Karpas-422 (cell line): ENCODE data around the gene SRGAP1. TPM values are rescaled to one million over a fixed set of nuclear protein-coding genes. Genes with fewer than 3 reads are reported as not detected.

ENCODE experiments used
- DNase-seq: peaks from one replicate; pipeline ENCODE4 v3.0.0-alpha.2; 2015
- H2AFZ ChIP-seq: fragments of 200-600 bp; sonication (generic); 2 replicates; pipeline ENCODE4 v1.6.1; 2014; ENCODE audit warnings: antibody characterized with exemption, low read length, mixed read lengths
- H3K27ac ChIP-seq: fragments of 200-600 bp; sonication (generic); 2 replicates; pipeline ENCODE4 v1.5.1; 2014; ENCODE audit warnings: mild to moderate bottlenecking, low read length, moderate library complexity
- H3K27me3 ChIP-seq: fragments of 200-600 bp; sonication (generic); 2 replicates; pipeline ENCODE4 v1.6.1; 2014; ENCODE audit warnings: low read length, mixed read lengths
- H3K36me3 ChIP-seq: fragments of 200-600 bp; sonication (generic); 2 replicates; pipeline ENCODE4 v1.6.1; 2014; ENCODE audit warnings: low read length, mixed read lengths; ENCODE audit not compliant: insufficient read depth
- H3K4me1 ChIP-seq: fragments of 200-600 bp; sonication (generic); 2 replicates; pipeline ENCODE4 v1.6.1; 2014; ENCODE audit warnings: mild to moderate bottlenecking, low read length, mixed read lengths
- H3K4me2 ChIP-seq: fragments of 200-600 bp; sonication (generic); 2 replicates; pipeline ENCODE4 v1.6.1; 2014; ENCODE audit warnings: low read length, low read depth, mild to moderate bottlenecking; ENCODE audit not compliant: poor library complexity, severe bottlenecking
- H3K4me3 ChIP-seq: fragments of 200-600 bp; sonication (generic); 2 replicates; pipeline ENCODE4 v1.5.1; 2014; ENCODE audit warnings: mild to moderate bottlenecking, antibody characterized with exemption, low read length, mixed read lengths
- H3K79me2 ChIP-seq: fragments of 200-600 bp; sonication (generic); 2 replicates; pipeline ENCODE4 v1.6.1; 2014; ENCODE audit warnings: mild to moderate bottlenecking, low read length, mixed read lengths
- H3K9ac ChIP-seq: fragments of 200-600 bp; sonication (generic); 2 replicates; pipeline ENCODE4 v1.6.0; 2014; ENCODE audit warnings: low read length
- H3K9me2 ChIP-seq: fragments of 200-600 bp; sonication (generic), shearing (Covaris generic); replicated peaks from 2 replicates; pipeline ENCODE4 v1.6.0; 2014; ENCODE audit warnings: mild to moderate bottlenecking, low read length, moderate library complexity; ENCODE audit not compliant: insufficient read depth
- H3K9me3 ChIP-seq: fragments of 300-700, 200-600 bp; sonication (generic); 2 replicates; pipeline ENCODE4 v1.6.1; 2014; ENCODE audit warnings: low read length, mixed read lengths
- H4K20me1 ChIP-seq: fragments of 200-600 bp; sonication (generic); 2 replicates; pipeline ENCODE4 v1.6.1; 2014; ENCODE audit warnings: mild to moderate bottlenecking, antibody characterized with exemption, low read length, low read depth; ENCODE audit not compliant: insufficient read depth
- small RNA-seq: library from RNA; depleted of rRNA; stranded (forward); fragments of <200 nt; gene quantifications from one replicate; pipeline ENCODE3, GENCODE V24; 2014
- total RNA-seq: library from RNA; depleted of rRNA; stranded (reverse); fragments of >200 nt; shearing (Covaris generic); gene quantifications from 2 replicates; pipeline ENCODE4 v1.2.3, GENCODE V29; 2014; ENCODE audit warnings: low replicate concordance; rRNA removed

SRGAP1 gene
- total RNA-seq, 1 experiment from 2014 or later = not detected

DNA sequence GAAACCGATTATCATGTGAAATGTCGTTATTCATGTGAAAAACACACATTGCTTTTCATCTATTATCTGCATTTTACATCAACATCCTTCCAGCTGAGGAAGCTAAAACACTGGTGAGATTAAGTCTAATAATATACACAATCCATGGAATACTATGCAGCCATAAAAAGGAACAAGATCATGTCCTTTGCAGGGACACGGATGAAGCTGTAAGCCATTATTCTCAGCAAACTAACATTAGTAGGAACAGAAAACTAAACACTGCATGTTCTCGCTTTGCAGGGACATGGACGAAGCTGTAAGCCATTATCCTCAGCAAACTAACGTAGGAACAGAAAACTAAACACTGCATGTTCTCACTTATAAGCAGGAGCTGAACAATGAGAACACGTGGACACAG lies 359.3 kb downstream of the SRGAP1 start:
- no peak overlapping the region for H3K4me3 ChIP-seq
- H3K27me3 ChIP-seq = no peaks in the 10 kb centered on the region
- H3K27ac ChIP-seq = no peak overlapping the region
- no peak for DNase-seq
- no peak overlapping the region for H3K9ac ChIP-seq
- H3K36me3 ChIP-seq = peaks cover 30% of the 10 kb centered on the region
- H3K79me2 ChIP-seq = peaks cover 24% of the 10 kb centered on the region
- H3K4me1 ChIP-seq = no peaks in the 10 kb centered on the region
- no peaks in the 10 kb centered on the region for H4K20me1 ChIP-seq
- H2AFZ ChIP-seq = no peak overlapping the region
- H3K9me2 ChIP-seq = no peaks in the 10 kb centered on the region
- H3K9me3 ChIP-seq = no peaks in the 10 kb centered on the region
- no peak overlapping the region for H3K4me2 ChIP-seq

DNA sequence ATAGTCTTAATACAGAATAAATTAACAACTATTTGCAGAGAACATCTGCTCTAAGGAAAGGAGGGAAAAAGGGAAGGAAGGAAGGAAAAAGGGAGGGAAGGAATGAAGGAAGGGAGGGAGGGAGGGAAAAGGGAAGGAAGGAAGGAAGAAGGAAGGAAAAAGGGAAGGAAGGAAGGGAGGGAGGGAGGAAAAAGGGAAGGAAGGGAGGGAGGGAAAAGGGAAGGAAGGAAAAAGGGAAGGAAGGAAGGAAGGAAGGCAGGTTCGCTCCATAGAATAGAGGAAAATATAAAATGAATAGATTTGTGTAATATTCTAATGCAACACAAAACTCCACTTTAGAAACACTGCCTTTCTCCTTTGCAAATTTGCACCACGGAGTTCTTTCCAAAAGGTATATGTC lies 361.0 kb downstream of the SRGAP1 start:
- H3K9ac ChIP-seq = no peak overlapping the region

DNA sequence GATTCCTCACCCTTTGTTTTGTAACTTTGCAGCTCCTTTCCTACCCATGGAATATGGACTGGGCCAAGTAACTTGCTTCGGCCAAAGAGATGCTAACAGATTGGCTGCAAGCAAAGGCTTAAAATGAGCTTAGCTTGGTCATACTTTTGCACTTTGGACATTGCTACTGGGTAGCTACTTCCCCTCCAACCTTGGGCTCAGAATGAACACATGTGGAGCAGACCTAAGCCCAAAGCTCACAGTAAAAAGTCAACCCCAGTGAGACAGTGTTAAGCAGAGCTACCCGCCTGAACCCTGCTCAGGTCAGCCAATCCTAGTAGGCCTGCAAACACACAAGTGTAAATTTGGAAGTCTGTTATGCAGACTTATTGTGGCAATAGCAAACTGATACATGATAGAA lies 363.0 kb downstream of the SRGAP1 start:
- Histone ChIP-seq H3K36me3 (peaks cover 37% of the 10 kb centered on the region), H3K27me3 (no peaks in the 10 kb centered on the region), H3K79me2 (peaks cover 34% of the 10 kb centered on the region), H3K9me2 (no peaks in the 10 kb centered on the region), H3K9ac (no peak overlapping the region), H3K9me3 (no peaks in the 10 kb centered on the region), H3K4me3 (no peak overlapping the region), H3K4me2 (no peak overlapping the region), H3K4me1 (no peaks in the 10 kb centered on the region), H4K20me1 (no peaks in the 10 kb centered on the region), H2AFZ (no peak overlapping the region), H3K27ac (no peak overlapping the region)
- no peak for DNase-seq

More for the DNA sequence above, 361.0 kb downstream of the SRGAP1 start:
- Histone ChIP-seq H3K36me3 (peaks cover 37% of the 10 kb centered on the region), H3K9me2 (no peaks in the 10 kb centered on the region), H3K9me3 (no peaks in the 10 kb centered on the region), H3K4me2 (no peak overlapping the region), H3K79me2 (peaks cover 33% of the 10 kb centered on the region), H3K4me1 (no peaks in the 10 kb centered on the region), H3K4me3 (no peak overlapping the region), H4K20me1 (no peaks in the 10 kb centered on the region), H2AFZ (no peak overlapping the region), H3K27ac (no peak overlapping the region), H3K27me3 (no peaks in the 10 kb centered on the region)
- no peak for DNase-seq

Small RNA genes lying within 50 kb of the gene (small RNA-seq; reads per million reads assigned to genes)
- gene AC020611.1 (not detected), gene RNU6-1009P (not detected)

Other genes starting within 250 kb of the SRGAP1 start
- gene DPY19L2, start 176.2 kb upstream of the SRGAP1 start, total RNA-seq = not detected in 2 replicates
- 27.4 and 31.3 TPM in 2 replicates for gene RXYLT1, start 64.8 kb upstream of the SRGAP1 start, total RNA-seq